Measurements from ENCODE around the gene JAML.

Gene JAML

GRCh38 chr11:118224511-118225188 lies at the start of gene JAML:
TSS of gene JAML (minus strand) at chr11:118225011. CDS start at chr11:118214866, 10,145 bp downstream.
- Histone ChIP-seq H2AFZ (ENCODE audit: low read depth, low read length) (no peak within 1 kb of the TSS), H3K27me3 (ENCODE audit: insufficient read depth, low read length) (peaks cover 20% of the 10 kb centered on the region), H3K36me3 (ENCODE audit: insufficient read depth, low read length) (no peaks in the 10 kb centered on the region), H3K4me1 (ENCODE audit: insufficient read depth, low read length) (no peaks in the 10 kb centered on the region), H3K9me3 (ENCODE audit: low read length) (no peaks in the 10 kb centered on the region), H3K4me3 (ENCODE audit: low read length) (no peak within 1 kb of the TSS)

GRCh38 chr11:118274186-118274585 lies 49.4 kb upstream of the JAML start:
- H3K36me3 ChIP-seq (ENCODE audit: insufficient read depth, low read length): no peaks in the 10 kb centered on the region
- no peaks in the 10 kb centered on the region for H3K4me1 ChIP-seq (ENCODE audit: insufficient read depth, low read length)
- no peak overlapping the region for H2AFZ ChIP-seq (ENCODE audit: low read depth, low read length)
- H3K27me3 ChIP-seq (ENCODE audit: insufficient read depth, low read length): peaks cover 35% of the 10 kb centered on the region
- H3K9me3 ChIP-seq (ENCODE audit: low read length): no peaks in the 10 kb centered on the region
- no peak overlapping the region for H3K4me3 ChIP-seq (ENCODE audit: low read length)

GRCh38 chr11:118272001-118272400 lies 47.2 kb upstream of the JAML start:
- H3K36me3 ChIP-seq (ENCODE audit: insufficient read depth, low read length): no peaks in the 10 kb centered on the region
- no peaks in the 10 kb centered on the region for H3K9me3 ChIP-seq (ENCODE audit: low read length)
- peaks cover 37% of the 10 kb centered on the region for H3K27me3 ChIP-seq (ENCODE audit: insufficient read depth, low read length)
- H2AFZ ChIP-seq (ENCODE audit: low read depth, low read length): no peak overlapping the region
- no peak overlapping the region for H3K4me3 ChIP-seq (ENCODE audit: low read length)
- H3K4me1 ChIP-seq (ENCODE audit: insufficient read depth, low read length): no peaks in the 10 kb centered on the region

GRCh38 chr11:118267486-118267885 lies 42.7 kb upstream of the JAML start:
- peaks cover 64% of the 10 kb centered on the region for H3K27me3 ChIP-seq (ENCODE audit: insufficient read depth, low read length)
- H2AFZ ChIP-seq (ENCODE audit: low read depth, low read length): no peak overlapping the region

GRCh38 chr11:118265954-118266353 lies 41.1 kb upstream of the JAML start:
- Histone ChIP-seq H2AFZ (ENCODE audit: low read depth, low read length) (no peak overlapping the region), H3K36me3 (ENCODE audit: insufficient read depth, low read length) (no peaks in the 10 kb centered on the region), H3K9me3 (ENCODE audit: low read length) (no peaks in the 10 kb centered on the region), H3K4me1 (ENCODE audit: insufficient read depth, low read length) (no peaks in the 10 kb centered on the region), H3K27me3 (ENCODE audit: insufficient read depth, low read length) (peaks cover 70% of the 10 kb centered on the region), H3K4me3 (ENCODE audit: low read length) (no peak overlapping the region)

More at GRCh38 chr11:118267486-118267885, 42.7 kb upstream of the JAML start:
- no peak overlapping the region for H3K4me3 ChIP-seq (ENCODE audit: low read length)
- H3K4me1 ChIP-seq (ENCODE audit: insufficient read depth, low read length): no peaks in the 10 kb centered on the region
- no peaks in the 10 kb centered on the region for H3K36me3 ChIP-seq (ENCODE audit: insufficient read depth, low read length)
- no peaks in the 10 kb centered on the region for H3K9me3 ChIP-seq (ENCODE audit: low read length)

- Histone ChIP-seq H3K36me3 (ENCODE audit: insufficient read depth, low read length) (no peaks in the 10 kb centered on the region), H3K4me1 (ENCODE audit: insufficient read depth, low read length) (no peaks in the 10 kb centered on the region), H2AFZ (ENCODE audit: low read depth, low read length) (no peak overlapping the region), H3K9me3 (ENCODE audit: low read length) (no peaks in the 10 kb centered on the region), H3K27me3 (ENCODE audit: insufficient read depth, low read length) (peaks cover 79% of the 10 kb centered on the region), H3K4me3 (ENCODE audit: low read length) (no peak overlapping the region)
Observed at GRCh38 chr11:118264569-118265465, 40.0 kb upstream of the JAML start.

- H3K9me3 ChIP-seq (ENCODE audit: low read length): no peaks in the 10 kb centered on the region
- no peak within 1 kb of the TSS for H3K4me3 ChIP-seq (ENCODE audit: low read length)
- H2AFZ ChIP-seq (ENCODE audit: low read depth, low read length): no peak within 1 kb of the TSS
- H3K4me1 ChIP-seq (ENCODE audit: insufficient read depth, low read length): no peaks in the 10 kb centered on the region
- peaks cover 75% of the 10 kb centered on the region for H3K27me3 ChIP-seq (ENCODE audit: insufficient read depth, low read length)
- no peaks in the 10 kb centered on the region for H3K36me3 ChIP-seq (ENCODE audit: insufficient read depth, low read length)
Observed at GRCh38 chr11:118263695-118264568, 39.1 kb upstream of the JAML start, which contains the start of gene MPZL2. TSS of gene MPZL2 (minus strand) at chr11:118264297. CDS start at chr11:118264153, 144 bp downstream.

GRCh38 chr11:118263112-118263511 lies 38.3 kb upstream of the JAML start:
- Histone ChIP-seq H3K9me3 (ENCODE audit: low read length) (no peaks in the 10 kb centered on the region), H2AFZ (ENCODE audit: low read depth, low read length) (no peak overlapping the region), H3K4me1 (ENCODE audit: insufficient read depth, low read length) (no peaks in the 10 kb centered on the region), H3K36me3 (ENCODE audit: insufficient read depth, low read length) (no peaks in the 10 kb centered on the region), H3K4me3 (ENCODE audit: low read length) (no peak overlapping the region), H3K27me3 (ENCODE audit: insufficient read depth, low read length) (peaks cover 73% of the 10 kb centered on the region)

- Histone ChIP-seq H3K4me3 (ENCODE audit: low read length) (no peak overlapping the region), H3K36me3 (ENCODE audit: insufficient read depth, low read length) (no peaks in the 10 kb centered on the region), H3K27me3 (ENCODE audit: insufficient read depth, low read length) (peaks cover 52% of the 10 kb centered on the region), H3K9me3 (ENCODE audit: low read length) (no peaks in the 10 kb centered on the region), H3K4me1 (ENCODE audit: insufficient read depth, low read length) (no peaks in the 10 kb centered on the region), H2AFZ (ENCODE audit: low read depth, low read length) (no peak overlapping the region)
Observed at GRCh38 chr11:118260353-118260752, 35.5 kb upstream of the JAML start.

GRCh38 chr11:118259138-118259537 lies 34.3 kb upstream of the JAML start:
- H3K9me3 ChIP-seq (ENCODE audit: low read length): no peaks in the 10 kb centered on the region
- no peak overlapping the region for H3K4me3 ChIP-seq (ENCODE audit: low read length)
- no peaks in the 10 kb centered on the region for H3K36me3 ChIP-seq (ENCODE audit: insufficient read depth, low read length)
- H3K4me1 ChIP-seq (ENCODE audit: insufficient read depth, low read length): no peaks in the 10 kb centered on the region
- H2AFZ ChIP-seq (ENCODE audit: low read depth, low read length): no peak overlapping the region
- H3K27me3 ChIP-seq (ENCODE audit: insufficient read depth, low read length): peaks cover 39% of the 10 kb centered on the region

- no peak overlapping the region for H3K4me3 ChIP-seq (ENCODE audit: low read length)
- no peak overlapping the region for H2AFZ ChIP-seq (ENCODE audit: low read depth, low read length)
- H3K9me3 ChIP-seq (ENCODE audit: low read length): no peaks in the 10 kb centered on the region
- H3K36me3 ChIP-seq (ENCODE audit: insufficient read depth, low read length): no peaks in the 10 kb centered on the region
- no peaks in the 10 kb centered on the region for H3K4me1 ChIP-seq (ENCODE audit: insufficient read depth, low read length)
- peaks cover 32% of the 10 kb centered on the region for H3K27me3 ChIP-seq (ENCODE audit: insufficient read depth, low read length)
Observed at GRCh38 chr11:118258410-118258809, 33.6 kb upstream of the JAML start.

GRCh38 chr11:118252688-118253087 lies 27.9 kb upstream of the JAML start:
- no peaks in the 10 kb centered on the region for H3K36me3 ChIP-seq (ENCODE audit: insufficient read depth, low read length)
- H3K9me3 ChIP-seq (ENCODE audit: low read length): no peaks in the 10 kb centered on the region
- peak overlapping the region; percentile 98 for H2AFZ ChIP-seq (ENCODE audit: low read depth, low read length)
- peaks cover 12% of the 10 kb centered on the region for H3K27me3 ChIP-seq (ENCODE audit: insufficient read depth, low read length)
- peak overlapping the region; percentile 97 for H3K4me3 ChIP-seq (ENCODE audit: low read length)
- H3K4me1 ChIP-seq (ENCODE audit: insufficient read depth, low read length): no peaks in the 10 kb centered on the region

Data from neuron (in vitro differentiated cells).